GM18861 (cell line): ENCODE data around the gene SETBP1.

Experiments
- ATAC-seq: cut with Tn5 transposase; IDR thresholded peaks from one replicate; pipeline ENCODE4 v1.9.1; 2021; ENCODE audit not compliant: unreplicated experiment

Gene SETBP1

GRCh38 chr18:44837482-44838180, 156.9 kb downstream of the SETBP1 start:
- no peak for ATAC-seq

- ATAC-seq, result peak; percentile 98
Measured at GRCh38 chr18:44838971-44839666, 158.4 kb downstream of the SETBP1 start.

GRCh38 chr18:44840058-44840790, 159.5 kb downstream of the SETBP1 start:
- no peak for ATAC-seq

- ATAC-seq, result no peak
Measured at GRCh38 chr18:44841221-44841620, 160.5 kb downstream of the SETBP1 start.

- no peak for ATAC-seq
Measured at GRCh38 chr18:44841752-44842587, 161.3 kb downstream of the SETBP1 start.

- no peak for ATAC-seq
Measured at GRCh38 chr18:44842588-44843412, 162.1 kb downstream of the SETBP1 start.

- no peak for ATAC-seq
Measured at GRCh38 chr18:44844486-44844885, 163.8 kb downstream of the SETBP1 start.

GRCh38 chr18:44846450-44846849, 165.8 kb downstream of the SETBP1 start:
- ATAC-seq, result no peak

- ATAC-seq, result no peak
Measured at GRCh38 chr18:44848644-44849335, 168.1 kb downstream of the SETBP1 start.

GRCh38 chr18:44849361-44849760, 168.7 kb downstream of the SETBP1 start:
- no peak for ATAC-seq

- ATAC-seq, result no peak
Measured at GRCh38 chr18:44850001-44850400, 169.3 kb downstream of the SETBP1 start.

- ATAC-seq, result no peak
Measured at GRCh38 chr18:44851856-44852621, 171.4 kb downstream of the SETBP1 start.

GRCh38 chr18:44852818-44853217, 172.1 kb downstream of the SETBP1 start:
- ATAC-seq, result no peak

GRCh38 chr18:44853430-44853829, 172.7 kb downstream of the SETBP1 start:
- ATAC-seq, result no peak

GRCh38 chr18:44855681-44856080, 175.0 kb downstream of the SETBP1 start:
- no peak for ATAC-seq

- ATAC-seq, result no peak
Measured at GRCh38 chr18:44856157-44856556, 175.5 kb downstream of the SETBP1 start.

- no peak for ATAC-seq
Measured at GRCh38 chr18:44857081-44857480, 176.4 kb downstream of the SETBP1 start.

GRCh38 chr18:44857744-44858491, 177.2 kb downstream of the SETBP1 start:
- no peak for ATAC-seq
